ENCODE data around the gene KCTD16. TPM values are rescaled to one million over a fixed set of nuclear protein-coding genes. Genes with fewer than 3 reads are reported as not detected.

The KCTD16 gene
- total RNA-seq, 4 donors from 2014 or later = 0.13 to 2.5 (median 1.5) TPM

GRCh38 chr5:144236499-144236898, 65.8 kb downstream of the KCTD16 start:
- H3K27ac ChIP-seq = no peak overlapping the region
- H3K36me3 ChIP-seq = no peaks in the 10 kb centered on the region
- no peaks in the 10 kb centered on the region for H3K9me3 ChIP-seq
- TF ChIP-seq POLR2A (IDR thresholded peaks at IDR 0.05) (no peak), CTCF (IDR thresholded peaks at IDR 0.05) (no peak)
- intact Hi-C loops (cut with DNase I) = no loop called here
- no peaks in the 10 kb centered on the region for H3K4me1 ChIP-seq
- H3K27me3 ChIP-seq = no peaks in the 10 kb centered on the region
- no peak overlapping the region for H3K4me3 ChIP-seq (replicated peaks in 1 of 3)
- no peak for DNase-seq
- 94 to 100% methylated on average over 2 of the region's 2 CpGs for WGBS, 2 donors

- 50 to 51% methylated on average over 2 of the region's 2 CpGs for WGBS, 2 donors
- no peak for TF ChIP-seq CTCF (IDR thresholded peaks at IDR 0.05)
- no peak for TF ChIP-seq POLR2A (IDR thresholded peaks at IDR 0.05)
Measured at GRCh38 chr5:144237851-144238250, 67.2 kb downstream of the KCTD16 start.

GRCh38 chr5:144247131-144247530, 76.5 kb downstream of the KCTD16 start:
- DNase-seq = no peak
- H3K4me1 ChIP-seq = no peaks in the 10 kb centered on the region
- intact Hi-C loops (cut with DNase I) = no loop called here
- H3K27me3 ChIP-seq = no peaks in the 10 kb centered on the region
- no peak overlapping the region for H3K4me3 ChIP-seq (replicated peaks in 1 of 3)
- H3K27ac ChIP-seq = no peak overlapping the region
- no peaks in the 10 kb centered on the region for H3K36me3 ChIP-seq
- no peaks in the 10 kb centered on the region for H3K9me3 ChIP-seq
- TF ChIP-seq POLR2A (IDR thresholded peaks at IDR 0.05) (no peak), CTCF (IDR thresholded peaks at IDR 0.05) (no peak)

More at GRCh38 chr5:144237851-144238250, 67.2 kb downstream of the KCTD16 start:
- Histone ChIP-seq H3K4me3 (replicated peaks in 1 of 3) (no peak overlapping the region), H3K36me3 (no peaks in the 10 kb centered on the region), H3K9me3 (no peaks in the 10 kb centered on the region), H3K4me1 (no peaks in the 10 kb centered on the region), H3K27ac (no peak overlapping the region), H3K27me3 (no peaks in the 10 kb centered on the region)
- no peak for DNase-seq
- intact Hi-C loops (cut with DNase I) = no loop called here

- no peak for TF ChIP-seq POLR2A (IDR thresholded peaks at IDR 0.05)
- no peak for TF ChIP-seq CTCF (IDR thresholded peaks at IDR 0.05)
- Histone ChIP-seq H3K4me3 (replicated peaks in 1 of 3) (no peak overlapping the region), H3K4me1 (no peaks in the 10 kb centered on the region), H3K36me3 (no peaks in the 10 kb centered on the region), H3K27me3 (no peaks in the 10 kb centered on the region), H3K27ac (no peak overlapping the region), H3K9me3 (no peaks in the 10 kb centered on the region)
- WGBS, 2 donors = 87 to 91% methylated on average over 2 of the region's 2 CpGs
- DNase-seq = no peak
- intact Hi-C loops (cut with DNase I) = no loop called here
Measured at GRCh38 chr5:144248015-144248414, 77.3 kb downstream of the KCTD16 start.

GRCh38 chr5:144249755-144250464, 79.2 kb downstream of the KCTD16 start:
- Histone ChIP-seq H3K27me3 (no peaks in the 10 kb centered on the region), H3K4me1 (no peaks in the 10 kb centered on the region), H3K9me3 (no peaks in the 10 kb centered on the region), H3K27ac (no peak overlapping the region), H3K36me3 (no peaks in the 10 kb centered on the region), H3K4me3 (replicated peaks in 1 of 3) (no peak overlapping the region)
- TF ChIP-seq CTCF (IDR thresholded peaks at IDR 0.05) (no peak), POLR2A (IDR thresholded peaks at IDR 0.05) (no peak)
- 44% methylated on average over 2 of the region's 2 CpGs for WGBS, 2 donors
- DNase-seq = no peak
- intact Hi-C loops (cut with DNase I) = no loop called here
